ENCODE results near the gene NFIB.

The NFIB gene

GRCh38 chr9:14077672-14078071 is 236.3 kb downstream of the NFIB start:
- DNase-seq: no peak
- no peak for TF ChIP-seq CTCF (IDR thresholded peaks at IDR 0.05; ENCODE audit: low read depth, low read length)
- Histone ChIP-seq H3K9me3 (ENCODE audit: severe bottlenecking) (no peaks in the 10 kb centered on the region), H3K4me3 (ENCODE audit: low read depth, low read length) (no peak overlapping the region), H3K27me3 (ENCODE audit: insufficient read depth, low read depth, severe bottlenecking) (no peaks in the 10 kb centered on the region), H3K36me3 (no peaks in the 10 kb centered on the region), H3K27ac (no peak overlapping the region)

GRCh38 chr9:14075218-14075617 is 238.7 kb downstream of the NFIB start:
- no peaks in the 10 kb centered on the region for H3K36me3 ChIP-seq
- DNase-seq: no peak
- H3K9me3 ChIP-seq (ENCODE audit: severe bottlenecking): no peaks in the 10 kb centered on the region
- H3K27me3 ChIP-seq (ENCODE audit: insufficient read depth, low read depth, severe bottlenecking): no peaks in the 10 kb centered on the region
- H3K4me3 ChIP-seq (ENCODE audit: low read depth, low read length): no peak overlapping the region
- H3K27ac ChIP-seq: no peak overlapping the region
- no peak for TF ChIP-seq CTCF (IDR thresholded peaks at IDR 0.05; ENCODE audit: low read depth, low read length)

GRCh38 chr9:14072850-14073249 is 241.1 kb downstream of the NFIB start:
- no peak overlapping the region for H3K27ac ChIP-seq
- no peak for DNase-seq
- H3K36me3 ChIP-seq: no peaks in the 10 kb centered on the region
- H3K27me3 ChIP-seq (ENCODE audit: insufficient read depth, low read depth, severe bottlenecking): no peaks in the 10 kb centered on the region
- no peak overlapping the region for H3K4me3 ChIP-seq (ENCODE audit: low read depth, low read length)
- no peaks in the 10 kb centered on the region for H3K9me3 ChIP-seq (ENCODE audit: severe bottlenecking)
- TF ChIP-seq CTCF (IDR thresholded peaks at IDR 0.05; ENCODE audit: low read depth, low read length): no peak

GRCh38 chr9:14071484-14071883 is 242.5 kb downstream of the NFIB start:
- Histone ChIP-seq H3K4me3 (ENCODE audit: low read depth, low read length) (no peak overlapping the region), H3K36me3 (no peaks in the 10 kb centered on the region), H3K9me3 (ENCODE audit: severe bottlenecking) (no peaks in the 10 kb centered on the region), H3K27me3 (ENCODE audit: insufficient read depth, low read depth, severe bottlenecking) (no peaks in the 10 kb centered on the region), H3K27ac (no peak overlapping the region)
- DNase-seq: no peak
- TF ChIP-seq CTCF (IDR thresholded peaks at IDR 0.05; ENCODE audit: low read depth, low read length): peak; percentile 38

GRCh38 chr9:14068690-14069089 is 245.3 kb downstream of the NFIB start:
- H3K4me3 ChIP-seq (ENCODE audit: low read depth, low read length): no peak overlapping the region

More at GRCh38 chr9:14068690-14069089, 245.3 kb downstream of the NFIB start:
- H3K36me3 ChIP-seq: no peaks in the 10 kb centered on the region
- no peak overlapping the region for H3K27ac ChIP-seq
- TF ChIP-seq CTCF (IDR thresholded peaks at IDR 0.05; ENCODE audit: low read depth, low read length): no peak
- no peaks in the 10 kb centered on the region for H3K9me3 ChIP-seq (ENCODE audit: severe bottlenecking)
- H3K27me3 ChIP-seq (ENCODE audit: insufficient read depth, low read depth, severe bottlenecking): no peaks in the 10 kb centered on the region
- DNase-seq: no peak

All from WERI-Rb-1 (cell line).